K562 (cell line): ENCODE data around the gene SOX2.

ENCODE experiments used
- ATF7 ChIP-seq: fragments of 450-650 bp; IDR thresholded peaks from 2 replicates; pipeline ENCODE4 v1.7.1; 2014; ENCODE audit warnings: mild to moderate bottlenecking, moderate library complexity
- BHLHE40 ChIP-seq: IDR thresholded peaks from 2 replicates; pipeline ENCODE4 v1.6.1; 2011; ENCODE audit warnings: low read length, improper control_type of control experiment
- CHD1 ChIP-seq: fragments of 200-600 bp; sonication (generic); IDR thresholded peaks from one replicate; pipeline ENCODE4 v1.6.1; 2012; ENCODE audit warnings: mild to moderate bottlenecking, moderate library complexity, low read length, inconsistent platforms
- FOXJ2 ChIP-seq: fragments of 200-800 bp; sonication (Bioruptor generic); IDR thresholded peaks from 2 replicates; pipeline ENCODE4 v1.6.1; 2016; ENCODE audit warnings: missing genetic modification characterization, missing compliant biosample characterization
- MYC ChIP-seq, 2 experiments: fragments of 250-450 bp in 1 of 2; sonication (Bioruptor Pico) in 1 of 2; IDR thresholded peaks; 2 replicates each; pipeline versions ENCODE4 v1.5.1 to v1.6.1; 2012 to 2021; ENCODE audit warnings: low read depth in 2 of 2, borderline replicate concordance in 1 of 2, improper control_type of control experiment in 1 of 2, low read length in 1 of 2, mild to moderate bottlenecking in 1 of 2, moderate library complexity in 1 of 2
- SMC3 ChIP-seq: conservative IDR thresholded peaks from 2 replicates; pipeline ENCODE4 v1.6.1; 2011; ENCODE audit warnings: low read depth, low read length, improper control_type of control experiment; ENCODE audit not compliant: insufficient read depth
- ZC3H8 ChIP-seq: fragments of 450-650 bp; IDR thresholded peaks from 2 replicates; pipeline ENCODE4 v1.6.1; 2017
- ZFX ChIP-seq: sonication (generic); formaldehyde crosslinking; IDR thresholded peaks from 2 replicates; pipeline ENCODE4 v1.8.0; 2022; ENCODE audit warnings: mild to moderate bottlenecking, missing genetic modification reagents, moderate library complexity
- TF ChIP-seq, protein P1 (sequence below), 2 experiments: fragments of 450-650 bp; conservative IDR thresholded peaks; 2 replicates each; pipeline ENCODE4 v1.6.1; 2017; ENCODE audit warnings: mild to moderate bottlenecking in 2 of 2, moderate library complexity in 2 of 2
- TF ChIP-seq, protein P2 (sequence below): sonication (generic); formaldehyde crosslinking; IDR thresholded peaks from 2 replicates; pipeline ENCODE4 v1.9.0; 2022; ENCODE audit warnings: mild to moderate bottlenecking, missing genetic modification reagents
- TF ChIP-seq, protein P3 (sequence below): fragments of 450-650 bp; IDR thresholded peaks from 2 replicates; pipeline ENCODE4 v1.6.1; 2016
- TF ChIP-seq, protein P4 (sequence below): fragments of 450-650 bp; IDR thresholded peaks from 2 replicates; pipeline ENCODE4 v1.6.1; 2014; ENCODE audit warnings: low read depth, mild to moderate bottlenecking, moderate library complexity, borderline replicate concordance
- TF ChIP-seq, protein P5 (sequence below): IDR thresholded peaks from 3 replicates; pipeline ENCODE4 v1.6.1; 2011; ENCODE audit warnings: borderline replicate concordance, mild to moderate bottlenecking; ENCODE audit not compliant: insufficient read length, insufficient read depth

DNA sequence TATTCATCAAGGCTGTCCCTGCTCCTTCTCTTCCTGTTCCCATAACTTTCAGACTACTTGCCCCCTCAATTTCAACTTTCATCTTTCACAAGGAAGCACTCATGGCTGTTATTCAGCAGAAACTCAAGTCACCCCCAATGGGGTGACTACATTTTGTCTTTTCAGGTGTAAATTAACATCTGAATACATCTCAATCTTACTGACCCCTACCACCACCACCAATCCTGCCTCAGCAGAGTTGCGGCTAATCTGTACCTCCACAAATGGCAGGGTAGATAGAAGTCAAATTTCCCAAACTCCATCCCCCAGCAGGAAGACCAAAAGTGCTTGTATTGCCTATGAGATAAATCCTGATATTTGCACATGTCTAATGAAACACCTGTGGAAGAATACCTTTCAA, 19.2 kb downstream of the SOX2 start:
- TF ChIP-seq ZFX (CRISPR knock-in tag), result no peak
- TF ChIP-seq, protein P1, sequence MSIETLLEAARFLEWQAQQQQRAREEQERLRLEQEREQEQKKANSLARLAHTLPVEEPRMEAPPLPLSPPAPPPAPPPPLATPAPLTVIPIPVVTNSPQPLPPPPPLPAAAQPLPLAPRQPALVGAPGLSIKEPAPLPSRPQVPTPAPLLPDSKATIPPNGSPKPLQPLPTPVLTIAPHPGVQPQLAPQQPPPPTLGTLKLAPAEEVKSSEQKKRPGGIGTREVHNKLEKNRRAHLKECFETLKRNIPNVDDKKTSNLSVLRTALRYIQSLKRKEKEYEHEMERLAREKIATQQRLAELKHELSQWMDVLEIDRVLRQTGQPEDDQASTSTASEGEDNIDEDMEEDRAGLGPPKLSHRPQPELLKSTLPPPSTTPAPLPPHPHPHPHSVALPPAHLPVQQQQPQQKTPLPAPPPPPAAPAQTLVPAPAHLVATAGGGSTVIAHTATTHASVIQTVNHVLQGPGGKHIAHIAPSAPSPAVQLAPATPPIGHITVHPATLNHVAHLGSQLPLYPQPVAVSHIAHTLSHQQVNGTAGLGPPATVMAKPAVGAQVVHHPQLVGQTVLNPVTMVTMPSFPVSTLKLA (conservative IDR thresholded peaks at IDR 0.05), result no peak
- no peak for TF ChIP-seq ATF7
- TF ChIP-seq ZC3H8, result no peak
- no peak for TF ChIP-seq MYC (IDR thresholded peaks at IDR 0.05; ENCODE audit: low read depth, low read length)
- TF ChIP-seq MYC (CRISPR knock-in tag; IDR thresholded peaks at IDR 0.05; ENCODE audit: borderline replicate concordance, low read depth), result no peak
- TF ChIP-seq BHLHE40, result no peak
- TF ChIP-seq SMC3, result no peak
- TF ChIP-seq, protein P2, sequence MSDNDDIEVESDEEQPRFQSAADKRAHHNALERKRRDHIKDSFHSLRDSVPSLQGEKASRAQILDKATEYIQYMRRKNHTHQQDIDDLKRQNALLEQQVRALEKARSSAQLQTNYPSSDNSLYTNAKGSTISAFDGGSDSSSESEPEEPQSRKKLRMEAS, result no peak
- no peak for TF ChIP-seq FOXJ2 (tag)
- TF ChIP-seq, protein P3, sequence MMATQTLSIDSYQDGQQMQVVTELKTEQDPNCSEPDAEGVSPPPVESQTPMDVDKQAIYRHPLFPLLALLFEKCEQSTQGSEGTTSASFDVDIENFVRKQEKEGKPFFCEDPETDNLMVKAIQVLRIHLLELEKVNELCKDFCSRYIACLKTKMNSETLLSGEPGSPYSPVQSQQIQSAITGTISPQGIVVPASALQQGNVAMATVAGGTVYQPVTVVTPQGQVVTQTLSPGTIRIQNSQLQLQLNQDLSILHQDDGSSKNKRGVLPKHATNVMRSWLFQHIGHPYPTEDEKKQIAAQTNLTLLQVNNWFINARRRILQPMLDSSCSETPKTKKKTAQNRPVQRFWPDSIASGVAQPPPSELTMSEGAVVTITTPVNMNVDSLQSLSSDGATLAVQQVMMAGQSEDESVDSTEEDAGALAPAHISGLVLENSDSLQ, result no peak
- TF ChIP-seq CHD1, result no peak
- TF ChIP-seq, protein P4, sequence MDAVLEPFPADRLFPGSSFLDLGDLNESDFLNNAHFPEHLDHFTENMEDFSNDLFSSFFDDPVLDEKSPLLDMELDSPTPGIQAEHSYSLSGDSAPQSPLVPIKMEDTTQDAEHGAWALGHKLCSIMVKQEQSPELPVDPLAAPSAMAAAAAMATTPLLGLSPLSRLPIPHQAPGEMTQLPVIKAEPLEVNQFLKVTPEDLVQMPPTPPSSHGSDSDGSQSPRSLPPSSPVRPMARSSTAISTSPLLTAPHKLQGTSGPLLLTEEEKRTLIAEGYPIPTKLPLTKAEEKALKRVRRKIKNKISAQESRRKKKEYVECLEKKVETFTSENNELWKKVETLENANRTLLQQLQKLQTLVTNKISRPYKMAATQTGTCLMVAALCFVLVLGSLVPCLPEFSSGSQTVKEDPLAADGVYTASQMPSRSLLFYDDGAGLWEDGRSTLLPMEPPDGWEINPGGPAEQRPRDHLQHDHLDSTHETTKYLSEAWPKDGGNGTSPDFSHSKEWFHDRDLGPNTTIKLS, result no peak
- TF ChIP-seq, protein P5, sequence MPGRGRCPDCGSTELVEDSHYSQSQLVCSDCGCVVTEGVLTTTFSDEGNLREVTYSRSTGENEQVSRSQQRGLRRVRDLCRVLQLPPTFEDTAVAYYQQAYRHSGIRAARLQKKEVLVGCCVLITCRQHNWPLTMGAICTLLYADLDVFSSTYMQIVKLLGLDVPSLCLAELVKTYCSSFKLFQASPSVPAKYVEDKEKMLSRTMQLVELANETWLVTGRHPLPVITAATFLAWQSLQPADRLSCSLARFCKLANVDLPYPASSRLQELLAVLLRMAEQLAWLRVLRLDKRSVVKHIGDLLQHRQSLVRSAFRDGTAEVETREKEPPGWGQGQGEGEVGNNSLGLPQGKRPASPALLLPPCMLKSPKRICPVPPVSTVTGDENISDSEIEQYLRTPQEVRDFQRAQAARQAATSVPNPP, result no peak
